HAP-1 (cell line): ENCODE results near the gene TMEM14B.
"Not testable (repeated sequence)": the region's sequence is repeated elsewhere in the genome, so short reads cannot be mapped to it uniquely, and the experiment has no call there.

Experiments
- DNase-seq, 2 experiments: peaks; one replicate each; pipeline ENCODE4 v3.0.0-alpha.2; 2016 to 2020; ENCODE audit warnings: low spot score in 2 of 2
- H3K27me3 ChIP-seq: fragments of 250-450 bp; sonication (Bioruptor Pico); 2 replicates; pipeline ENCODE4 v1.5.1; 2020; ENCODE audit warnings: low read depth, mild to moderate bottlenecking, moderate library complexity
- H3K36me3 ChIP-seq: fragments of 250-450 bp; sonication (Bioruptor Pico); replicated peaks from 2 replicates; pipeline ENCODE4 v1.5.1; 2020; ENCODE audit warnings: mild to moderate bottlenecking
- H3K4me1 ChIP-seq: fragments of 250-450 bp; sonication (Bioruptor Pico); 2 replicates; pipeline ENCODE4 v1.5.1; 2020; ENCODE audit warnings: mild to moderate bottlenecking
- H3K4me3 ChIP-seq: fragments of 250-450 bp; sonication (Bioruptor Pico); 2 replicates; pipeline ENCODE4 v1.5.1; 2020; ENCODE audit warnings: mild to moderate bottlenecking, moderate library complexity
- H3K9me3 ChIP-seq: fragments of 250-450 bp; sonication (Bioruptor Pico); 2 replicates; pipeline ENCODE4 v1.5.1; 2020; ENCODE audit warnings: mild to moderate bottlenecking, moderate library complexity
- in situ Hi-C: fragments of 300-500 bp; cut with MboI; formaldehyde crosslinking; loops from 3 replicates; pipeline ENCODE4 v1.14.3; 2020; ENCODE audit warnings: low sequenced_read_pairs, inconsistent platforms, mixed read lengths

TMEM14B gene

DNA sequence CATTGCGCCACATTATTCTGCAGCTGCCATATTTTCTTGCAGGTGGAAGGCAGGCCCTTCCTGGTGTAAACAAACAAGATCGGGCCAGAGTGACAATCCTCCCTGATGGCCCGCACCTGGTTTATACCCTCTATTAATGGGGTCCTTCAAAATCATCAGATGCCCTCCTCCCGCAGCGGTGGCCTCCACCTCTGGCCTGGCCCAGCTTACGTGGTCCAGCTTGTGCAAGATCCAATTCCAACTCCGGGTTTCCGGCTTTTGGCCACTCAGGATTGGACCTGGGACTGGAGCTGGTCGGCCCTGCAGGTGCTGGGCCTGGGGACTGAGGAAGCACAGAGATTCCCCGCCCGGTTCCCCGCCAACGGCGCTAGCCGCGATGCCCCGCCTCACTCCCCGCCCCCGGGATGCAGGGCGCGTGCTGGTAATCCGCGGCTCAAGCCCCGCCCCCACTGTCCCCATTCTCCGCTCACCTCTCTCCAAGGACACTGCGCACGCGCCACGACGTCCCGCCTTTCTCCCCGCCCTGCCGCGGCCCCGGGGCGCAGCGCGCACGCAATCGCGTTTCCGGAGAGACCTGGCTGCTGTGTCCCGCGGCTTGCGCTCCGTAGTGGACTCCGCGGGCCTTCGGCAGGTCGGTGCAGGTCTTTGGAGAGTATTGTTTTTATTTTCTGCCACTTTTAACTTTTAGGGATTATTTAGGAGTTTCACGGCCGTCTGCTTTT, at the start of gene TMEM14B:
Gene TMEM14B, plus strand, starts transcription at position 555 of the 722 bp plus-strand sequence. CDS start 1,441 bp downstream, outside the sequence.
- Histone ChIP-seq H3K4me3 (peak within 1 kb of the TSS; percentile 87), H3K27me3 (no peaks in the 10 kb centered on the region), H3K4me1 (peaks cover 9% of the 10 kb centered on the region; the same call in 1 of the 2 replicates), H3K9me3 (no peaks in the 10 kb centered on the region), H3K36me3 (peaks cover 23% of the 10 kb centered on the region; the same call in 1 of the 2 replicates)
- in situ Hi-C loops: no loop called here
- DNase-seq: peak; percentile 93 to 100

GRCh38 chr6:10713962-10714361, 33.6 kb upstream of the TMEM14B start:
- in situ Hi-C loops: no loop called here

GRCh38 chr6:10719296-10719963, 28.2 kb upstream of the TMEM14B start:
- H3K9me3 ChIP-seq: peaks cover 14% of the 10 kb centered on the region
- H3K36me3 ChIP-seq: no peaks in the 10 kb centered on the region; the same call in 1 of the 2 replicates
- H3K4me3 ChIP-seq: peak overlapping the region; percentile 36
- in situ Hi-C loops: no loop called here
- H3K27me3 ChIP-seq: no peaks in the 10 kb centered on the region
- DNase-seq: peak in 1 of 2 experiments; percentile 22
- H3K4me1 ChIP-seq: peaks cover 21% of the 10 kb centered on the region

More at GRCh38 chr6:10713962-10714361, 33.6 kb upstream of the TMEM14B start:
- Histone ChIP-seq H3K27me3 (no peaks in the 10 kb centered on the region), H3K9me3 (peaks cover 8% of the 10 kb centered on the region), H3K4me1 (no peaks in the 10 kb centered on the region), H3K36me3 (peaks cover 14% of the 10 kb centered on the region), H3K4me3 (no peak overlapping the region)
- no peak for DNase-seq

- Histone ChIP-seq H3K9me3 (peaks cover 14% of the 10 kb centered on the region), H3K4me3 (peak overlapping the region; percentile 36), H3K36me3 (no peaks in the 10 kb centered on the region; the same call in 1 of the 2 replicates), H3K27me3 (no peaks in the 10 kb centered on the region), H3K4me1 (peaks cover 21% of the 10 kb centered on the region)
- in situ Hi-C loops: no loop called here
- DNase-seq: peak in 1 of 2 experiments; percentile 73
Observed at GRCh38 chr6:10719964-10720264, 27.7 kb upstream of the TMEM14B start.

DNA sequence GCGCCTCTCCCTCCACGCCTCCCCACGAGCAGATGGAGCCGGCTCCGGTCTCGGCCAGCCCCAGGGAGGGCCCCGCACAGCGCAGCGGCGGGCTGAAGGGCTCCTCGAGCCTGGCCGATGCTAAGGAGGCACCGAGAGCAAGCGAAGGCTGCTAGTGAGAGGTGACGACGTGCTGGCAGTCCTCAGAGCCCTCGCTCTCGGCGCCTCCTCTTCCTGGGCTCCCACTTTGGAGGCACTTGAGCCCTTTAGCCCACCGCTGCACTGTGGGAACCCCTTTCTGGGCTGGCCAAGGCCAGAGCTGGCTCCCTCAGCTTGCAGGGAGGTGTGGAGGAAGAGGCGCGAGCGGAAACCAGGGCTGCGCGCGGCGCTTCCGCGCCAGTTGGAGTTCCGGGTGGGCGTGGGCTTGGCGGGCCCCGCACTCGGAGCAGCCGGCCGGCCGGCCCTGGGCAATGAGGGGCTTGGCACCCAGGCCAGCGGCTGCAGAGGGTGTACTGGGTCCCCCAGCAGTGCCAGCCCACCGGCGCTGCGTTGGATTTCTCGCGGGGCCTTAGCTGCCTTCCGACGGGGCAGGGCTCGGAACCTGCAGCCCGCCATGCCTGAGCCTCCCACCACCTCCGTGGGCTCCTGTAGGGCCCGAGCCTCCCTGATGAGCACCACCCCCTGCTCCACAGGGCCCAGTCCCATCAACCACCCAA, 27.2 kb upstream of the TMEM14B start:
- peak; percentile 11 to 60 for DNase-seq
- in situ Hi-C loops: no loop called here

DNA sequence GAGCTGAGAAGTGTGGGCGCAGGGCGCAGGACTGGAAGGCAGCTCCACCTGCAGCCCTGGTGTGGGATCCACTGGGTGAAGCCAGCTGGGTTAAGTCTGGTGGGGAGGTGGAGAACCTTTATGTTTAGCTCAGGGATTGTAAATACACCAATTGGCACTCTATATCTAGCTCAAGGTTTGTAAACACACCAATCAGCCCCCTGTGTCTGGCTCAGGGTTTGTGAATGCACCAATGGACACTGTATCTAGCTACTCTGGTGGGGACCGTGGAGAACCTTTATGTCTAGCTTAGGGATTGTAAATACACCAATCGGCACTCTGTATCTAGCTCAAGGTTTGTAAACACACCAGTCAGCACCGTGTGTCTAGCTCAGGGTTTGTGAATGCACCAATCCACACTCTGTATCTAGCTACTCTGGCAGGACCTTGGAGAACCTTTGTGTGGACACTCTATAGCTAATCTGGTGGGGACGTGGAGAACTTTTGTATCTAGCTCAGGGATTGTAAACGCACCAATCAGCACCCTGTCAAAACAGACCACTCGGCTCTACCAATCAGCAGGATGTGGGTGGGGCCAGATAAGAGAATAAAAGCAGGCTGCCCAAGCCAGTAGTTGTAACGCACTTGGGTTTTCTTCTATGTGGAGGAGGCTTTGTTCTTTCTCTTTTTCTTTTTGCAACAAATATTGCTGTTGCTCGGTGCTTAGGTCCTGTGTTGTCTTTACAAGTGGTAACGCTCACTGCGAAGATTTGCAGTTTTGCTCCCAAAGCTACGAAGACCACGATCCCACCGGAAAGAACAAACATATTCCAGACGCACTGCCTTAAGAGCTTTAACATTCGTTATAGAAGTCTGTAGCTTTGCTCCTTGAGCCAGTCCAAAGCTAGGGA, 26.4 kb upstream of the TMEM14B start:
- H3K27me3 ChIP-seq, in situ Hi-C loops, H3K36me3 ChIP-seq: not testable (repeated sequence)
- peaks cover 21% of the 10 kb centered on the region for H3K4me1 ChIP-seq
- H3K9me3 ChIP-seq: peaks cover 14% of the 10 kb centered on the region
- peak in 1 of 2 experiments; percentile 45 for DNase-seq
- peak overlapping the region; percentile 36 for H3K4me3 ChIP-seq

More for the DNA sequence above, 27.2 kb upstream of the TMEM14B start:
- H3K27me3 ChIP-seq: no peaks in the 10 kb centered on the region
- H3K4me3 ChIP-seq: peak overlapping the region; percentile 36
- H3K9me3 ChIP-seq: peaks cover 14% of the 10 kb centered on the region
- peaks cover 21% of the 10 kb centered on the region for H3K4me1 ChIP-seq
- peaks cover 2% of the 10 kb centered on the region for H3K36me3 ChIP-seq

- no peak for DNase-seq
- H3K36me3 ChIP-seq: peaks cover 8% of the 10 kb centered on the region
- in situ Hi-C loops: no loop called here
- peaks cover 14% of the 10 kb centered on the region for H3K9me3 ChIP-seq
- H3K4me3 ChIP-seq: peak overlapping the region; percentile 48
- H3K4me1 ChIP-seq: peaks cover 21% of the 10 kb centered on the region
- no peaks in the 10 kb centered on the region for H3K27me3 ChIP-seq
Observed at GRCh38 chr6:10721850-10722569, 25.6 kb upstream of the TMEM14B start.

- Histone ChIP-seq H3K9me3 (peaks cover 14% of the 10 kb centered on the region), H3K27me3 (no peaks in the 10 kb centered on the region), H3K36me3 (peaks cover 8% of the 10 kb centered on the region), H3K4me3 (peak overlapping the region; percentile 48), H3K4me1 (peaks cover 21% of the 10 kb centered on the region)
- in situ Hi-C loops: no loop called here
- no peak for DNase-seq
Observed at GRCh38 chr6:10722570-10722819, 25.1 kb upstream of the TMEM14B start.

DNA sequence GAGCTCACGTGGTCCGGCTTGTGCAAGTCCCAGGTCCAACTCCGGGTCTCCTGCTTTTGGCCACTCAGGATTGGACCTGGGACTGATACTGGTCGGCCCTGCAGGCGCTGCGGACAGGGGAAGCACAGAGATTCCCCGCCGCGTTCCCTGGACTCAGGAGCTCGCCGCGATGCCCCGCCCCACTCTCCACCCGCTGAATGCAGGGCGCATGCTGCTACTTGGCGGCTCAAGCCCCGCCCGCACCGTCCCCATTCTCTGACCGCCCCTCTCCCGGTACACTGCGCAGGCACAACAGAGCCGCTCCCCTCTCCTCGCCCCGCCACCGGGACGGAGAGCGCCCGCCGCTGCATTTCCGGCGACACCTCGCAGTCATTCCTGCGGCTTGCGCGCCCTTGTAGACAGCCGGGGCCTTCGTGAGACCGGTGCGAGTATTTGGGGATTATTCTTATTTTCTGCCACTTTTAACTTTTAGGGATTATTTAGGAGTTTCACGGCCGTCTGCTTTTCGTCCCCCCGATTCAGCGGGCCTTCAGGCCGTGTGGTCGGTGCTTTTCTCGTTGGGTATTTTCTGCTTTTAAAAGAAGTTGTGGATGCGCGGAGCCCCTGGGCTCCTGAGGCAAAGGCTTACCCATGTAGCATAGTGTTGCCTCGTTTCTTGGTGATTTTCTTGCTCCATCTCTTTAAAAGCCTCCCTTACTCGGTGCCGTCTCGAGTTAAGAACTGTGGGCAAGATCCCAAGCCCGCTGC, 24.6 kb upstream of the TMEM14B start, which contains the start of gene TMEM14C:
Gene TMEM14C, plus strand, starts transcription at position 251 of the 747 bp plus-strand sequence. CDS start 1,544 bp downstream, outside the sequence.
- H3K4me1 ChIP-seq: peaks cover 21% of the 10 kb centered on the region
- in situ Hi-C loops: no loop called here
- H3K27me3 ChIP-seq: no peaks in the 10 kb centered on the region
- peak within 1 kb of the TSS; percentile 48 for H3K4me3 ChIP-seq
- peak; percentile 97 to 99 for DNase-seq
- peaks cover 14% of the 10 kb centered on the region for H3K9me3 ChIP-seq
- H3K36me3 ChIP-seq: peaks cover 10% of the 10 kb centered on the region

DNA sequence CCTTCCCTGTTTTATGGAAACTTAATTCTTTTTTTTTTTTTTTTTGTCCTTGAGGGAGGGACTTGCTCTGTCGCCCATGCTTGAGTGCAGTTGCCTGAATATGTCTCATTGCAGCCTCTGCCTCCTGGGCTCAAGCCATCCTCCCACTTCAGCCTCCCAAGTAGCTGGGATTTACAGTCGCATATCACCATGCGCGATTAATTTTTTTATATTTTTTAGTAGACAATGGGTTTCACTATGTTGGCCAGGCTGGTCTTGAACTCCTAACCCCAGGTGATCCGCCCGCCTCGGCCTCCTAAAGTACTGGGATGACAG, 24.1 kb upstream of the TMEM14B start:
- H3K4me1 ChIP-seq: peaks cover 21% of the 10 kb centered on the region
- peaks cover 12% of the 10 kb centered on the region for H3K36me3 ChIP-seq
- DNase-seq: no peak
- in situ Hi-C loops: no loop called here
- H3K4me3 ChIP-seq: peak overlapping the region; percentile 48
- H3K27me3 ChIP-seq: no peaks in the 10 kb centered on the region
- peaks cover 9% of the 10 kb centered on the region for H3K9me3 ChIP-seq

DNA sequence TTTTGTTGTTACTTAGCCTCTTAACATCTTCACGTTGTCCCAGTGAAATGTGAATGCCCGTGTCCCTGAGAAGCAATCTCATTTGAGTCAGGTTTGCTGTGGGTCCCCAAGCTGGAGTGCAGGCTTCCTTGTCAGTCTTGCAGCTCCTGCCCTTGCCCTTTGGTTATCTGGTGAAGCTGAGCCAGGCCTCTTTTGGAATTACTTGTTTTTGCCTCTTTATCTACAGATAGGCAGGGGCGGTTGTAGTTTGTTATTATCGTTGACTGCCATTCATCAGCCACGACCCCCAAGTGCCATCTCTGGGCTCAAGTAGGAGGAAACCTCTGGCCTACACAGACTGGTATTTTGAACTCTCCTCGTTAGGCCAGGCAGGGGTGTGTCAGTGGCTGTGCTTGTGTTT, 22.6 kb upstream of the TMEM14B start:
- H3K36me3 ChIP-seq: peaks cover 28% of the 10 kb centered on the region
- no peaks in the 10 kb centered on the region for H3K27me3 ChIP-seq
- in situ Hi-C loops: no loop called here
- peaks cover 18% of the 10 kb centered on the region for H3K4me1 ChIP-seq
- H3K9me3 ChIP-seq: no peaks in the 10 kb centered on the region
- DNase-seq: no peak
- H3K4me3 ChIP-seq: no peak overlapping the region

- in situ Hi-C loops: no loop called here
- Histone ChIP-seq H3K4me3 (no peak overlapping the region), H3K9me3 (no peaks in the 10 kb centered on the region), H3K4me1 (peaks cover 14% of the 10 kb centered on the region), H3K36me3 (peaks cover 34% of the 10 kb centered on the region), H3K27me3 (no peaks in the 10 kb centered on the region)
- no peak for DNase-seq
Observed at GRCh38 chr6:10725716-10726115, 21.9 kb upstream of the TMEM14B start.
